CD4-positive, alpha-beta T cell (primary cell): Measurements from ENCODE around the gene ING1. TPM values are rescaled to one million over a fixed set of nuclear protein-coding genes. Genes with fewer than 3 reads are reported as not detected.

Experiments
- ATAC-seq: fragments of 200-7000 bp; cut with Tn5 transposase; one replicate; pipeline ENCODE4 v1.10.0; 2022; ENCODE audit warnings: mild to moderate bottlenecking; ENCODE audit not compliant: poor library complexity
- CTCF ChIA-PET: fragments of 350-600 bp; sonication (Branson Sonifier 250); formaldehyde crosslinking; loops from one replicate; lab custom pipeline; 2021; ENCODE audit warnings: antibody characterized with exemption, inconsistent platforms; lab: Charles Lee
- POLR2A ChIA-PET: fragments of 350-600 bp; sonication (Branson Sonifier 250); formaldehyde crosslinking; loops from one replicate; lab custom pipeline; 2021; ENCODE audit warnings: antibody characterized with exemption, inconsistent platforms; lab: Charles Lee
- DNase-seq, 14 experiments: peaks; one replicate each; pipeline ENCODE4 v3.0.0-alpha.2; 2013 to 2020; ENCODE audit warnings: mixed read lengths in 2 of 14
- H3K27ac ChIP-seq, 2 donors: one replicate each; pipeline versions ENCODE4 v1.5.1 to v1.7.0; 2013; ENCODE audit warnings: low read length in 2 of 2, low read depth in 1 of 2, mild to moderate bottlenecking in 1 of 2
- H3K27me3 ChIP-seq, 2 experiments: 1 replicate in 1 of 2; 2 replicates in 1 of 2; pipeline versions ENCODE4 v1.6.1 to v1.7.0; 2013; ENCODE audit warnings: low read length in 2 of 2, control low read depth in 1 of 2, mild to moderate bottlenecking in 1 of 2, moderate library complexity in 1 of 2; ENCODE audit not compliant: insufficient read depth in 2 of 2, control insufficient read depth in 1 of 2
- H3K36me3 ChIP-seq: one replicate; pipeline ENCODE4 v1.6.1; 2013; ENCODE audit warnings: low read length, control low read depth; ENCODE audit not compliant: insufficient read depth
- H3K4me1 ChIP-seq: one replicate; pipeline ENCODE4 v1.6.1; 2013; ENCODE audit warnings: low read length, control low read depth; ENCODE audit not compliant: insufficient read depth
- H3K4me3 ChIP-seq: one replicate; pipeline ENCODE4 v1.5.1; 2013; ENCODE audit warnings: mild to moderate bottlenecking, low read length, moderate library complexity
- H3K9me3 ChIP-seq, 2 experiments: 1 replicate in 1 of 2; 2 replicates in 1 of 2; pipeline versions ENCODE4 v1.6.1 to v1.7.0; 2013; ENCODE audit warnings: low read length in 2 of 2, mild to moderate bottlenecking in 2 of 2, control low read depth in 1 of 2, moderate library complexity in 1 of 2; ENCODE audit not compliant: control insufficient read depth in 1 of 2, insufficient read depth in 1 of 2
- H3K27ac Mint-ChIP-seq: one replicate; pipeline ENCODE4 v1.8.0; 2020; ENCODE audit warnings: mixed read lengths
- H3K27me3 Mint-ChIP-seq: one replicate; pipeline ENCODE4 v1.8.0; 2021; ENCODE audit warnings: mixed read lengths
- H3K36me3 Mint-ChIP-seq: one replicate; pipeline ENCODE4 v1.8.0; 2021; ENCODE audit warnings: low read depth, mixed read lengths
- H3K4me1 Mint-ChIP-seq: one replicate; pipeline ENCODE4 v1.8.0; 2021; ENCODE audit warnings: low read depth, mixed read lengths
- H3K4me3 Mint-ChIP-seq: one replicate; pipeline ENCODE4 v1.8.0; 2020; ENCODE audit warnings: mild to moderate bottlenecking, mixed read lengths
- H3K9me3 Mint-ChIP-seq: one replicate; pipeline ENCODE4 v1.8.0; 2020; ENCODE audit warnings: mixed read lengths
- CTCF ChIP-seq: fragments of 200-600 bp; IDR thresholded peaks from one replicate; pipeline ENCODE4 v1.8.0; 2022; ENCODE audit warnings: antibody characterized with exemption, mild to moderate bottlenecking
- intact Hi-C, 2 experiments: fragments of 100-400 bp; cut with DNase I in 1 of 2; cut with micrococcal nuclease in 1 of 2; formaldehyde crosslinking; loops; one replicate each; pipeline versions ENCODE4 v1.15.1 to v1.9.0; 2023 to 2025; cut with DNase I, micrococcal nuclease
- total RNA-seq, 174 experiments: library from RNA in 2 of 174; stranded (reverse) in 2 of 174; gene quantifications; one replicate each; pipeline ENCODE4 v1.2.3 and lab custom pipeline; 2021 to 2026

The ING1 gene
- total RNA-seq, 2 experiments from 2014 or later, result 14.6 to 16.2 TPM

- H3K27ac Mint-ChIP-seq, result no peak overlapping the region
- peaks cover 20% of the 10 kb centered on the region for H3K27me3 Mint-ChIP-seq
- Histone ChIP-seq H3K27ac (no peak overlapping the region), H3K27me3 (peaks cover 0 to 4% of the 10 kb centered on the region in 2 experiments), H3K9me3 (no peaks in the 10 kb centered on the region), H3K4me3 (no peak overlapping the region), H3K36me3 (no peaks in the 10 kb centered on the region), H3K4me1 (no peaks in the 10 kb centered on the region)
- ChIA-PET POLR2A (no interaction called here), CTCF (no interaction called here)
- H3K9me3 Mint-ChIP-seq, result no peaks in the 10 kb centered on the region
- ATAC-seq, result no peak
- intact Hi-C loops, result no loop called here
- DNase-seq, result no peak
- no peak for TF ChIP-seq CTCF
- H3K36me3 Mint-ChIP-seq, result no peaks in the 10 kb centered on the region
- no peaks in the 10 kb centered on the region for H3K4me1 Mint-ChIP-seq
- H3K4me3 Mint-ChIP-seq, result no peak overlapping the region
These were observed 44.8 kb downstream of the ING1 start for GRCh38 chr13:110758195-110758805.

- DNase-seq (no peak), ATAC-seq (no peak)
- Mint-ChIP-seq H3K9me3 (no peaks in the 10 kb centered on the region), H3K4me1 (no peaks in the 10 kb centered on the region), H3K36me3 (no peaks in the 10 kb centered on the region), H3K4me3 (no peak overlapping the region), H3K27ac (no peak overlapping the region), H3K27me3 (peaks cover 20% of the 10 kb centered on the region)
- peaks cover 0 to 6% of the 10 kb centered on the region in 2 experiments for H3K27me3 ChIP-seq
- H3K36me3 ChIP-seq, result no peaks in the 10 kb centered on the region
- no peak overlapping the region for H3K4me3 ChIP-seq
- no peaks in the 10 kb centered on the region for H3K9me3 ChIP-seq
- no peak for TF ChIP-seq CTCF
- intact Hi-C loops, result no loop called here
- no peak overlapping the region for H3K27ac ChIP-seq
- CTCF ChIA-PET, result no interaction called here
- no peaks in the 10 kb centered on the region for H3K4me1 ChIP-seq
- POLR2A ChIA-PET, result no interaction called here
These were observed 46.2 kb downstream of the ING1 start for GRCh38 chr13:110759710-110760109.

GRCh38 chr13:110760611-110761010 lies 47.1 kb downstream of the ING1 start:
- Histone ChIP-seq H3K4me3 (no peak overlapping the region), H3K27ac (no peak overlapping the region), H3K4me1 (no peaks in the 10 kb centered on the region), H3K36me3 (no peaks in the 10 kb centered on the region), H3K27me3 (peaks cover 0 to 6% of the 10 kb centered on the region in 2 experiments), H3K9me3 (no peaks in the 10 kb centered on the region)
- TF ChIP-seq CTCF, result no peak
- Mint-ChIP-seq H3K4me1 (no peaks in the 10 kb centered on the region), H3K4me3 (no peak overlapping the region), H3K27ac (no peak overlapping the region), H3K27me3 (peaks cover 26% of the 10 kb centered on the region), H3K9me3 (no peaks in the 10 kb centered on the region), H3K36me3 (no peaks in the 10 kb centered on the region)
- ATAC-seq, result no peak
- no peak for DNase-seq
- POLR2A ChIA-PET, result no interaction called here
- intact Hi-C loops, result no loop called here
- CTCF ChIA-PET, result no interaction called here
